HG03108 (cell line): Measurements from ENCODE around the gene TNMD.

Experiments used
- ATAC-seq: cut with Tn5 transposase; IDR thresholded peaks from one replicate; pipeline ENCODE4 v1.9.1; 2021; ENCODE audit warnings: moderate library complexity; ENCODE audit not compliant: unreplicated experiment

TNMD gene

DNA sequence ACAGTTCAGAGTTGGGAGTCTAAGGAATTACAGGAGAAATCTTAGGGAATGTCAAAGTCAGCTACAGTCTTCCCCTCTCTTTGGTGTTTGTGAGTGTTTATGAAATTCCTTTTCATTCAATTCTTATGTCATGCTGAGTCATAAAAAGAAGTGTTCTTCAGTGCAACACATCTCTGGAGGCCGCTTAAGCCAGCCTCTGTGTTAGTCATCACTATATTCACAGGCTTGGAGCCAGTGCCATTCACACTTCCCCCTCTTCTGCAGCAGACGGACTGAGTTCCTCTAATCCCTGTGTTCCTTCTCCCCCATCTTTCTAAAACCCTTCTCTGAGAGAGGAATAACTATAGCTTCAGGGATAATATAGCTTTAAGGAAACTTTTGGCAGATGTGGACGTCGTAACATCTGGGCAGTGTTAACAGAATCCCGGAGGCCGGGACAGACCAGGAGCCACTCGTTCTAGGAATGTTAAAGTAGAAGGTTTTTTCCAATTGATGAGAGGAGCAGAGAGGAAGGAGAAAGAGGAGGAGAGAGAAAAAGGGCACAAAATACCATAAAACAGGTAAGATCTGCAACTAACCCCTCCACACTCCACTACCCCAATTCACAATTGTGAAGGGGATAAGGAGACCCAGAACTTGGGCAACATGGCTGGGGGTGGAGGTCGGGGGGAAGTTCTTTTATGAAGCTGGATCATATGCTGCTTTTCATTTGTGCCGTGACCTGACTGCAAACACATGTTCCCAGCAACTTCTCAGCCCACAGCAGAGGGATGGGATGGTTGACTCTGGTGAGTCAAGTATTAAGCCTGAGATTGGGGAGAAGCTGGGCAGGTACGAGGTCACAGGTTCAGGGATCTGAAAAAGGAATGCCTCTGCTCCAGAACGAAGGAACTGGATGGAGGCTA, 59.5 kb downstream of the TNMD start, which contains the start of gene SRPX2:
Gene SRPX2, plus strand, starts transcription at position 244 of the 905 bp plus-strand sequence. CDS start 2,124 bp downstream, outside the sequence.
- no peak for ATAC-seq

DNA sequence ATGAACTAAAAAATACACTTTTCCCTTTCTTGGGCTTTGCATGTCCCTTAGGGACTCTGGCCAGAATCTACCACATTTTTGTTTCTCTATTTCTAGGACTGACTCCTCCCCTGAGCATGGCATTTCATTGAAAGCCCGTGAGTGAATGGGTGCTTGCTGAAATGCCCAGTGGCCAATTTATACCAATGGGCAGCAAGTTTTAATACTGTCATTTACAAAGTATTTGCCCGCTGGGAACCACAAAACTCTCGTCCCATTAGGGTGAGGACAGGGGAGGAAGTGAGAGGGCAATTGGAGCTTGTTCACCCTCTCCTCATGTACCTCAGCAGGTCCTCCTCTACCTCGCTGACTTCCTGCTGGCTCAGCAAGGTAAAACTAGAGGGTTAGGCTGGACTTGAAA, 60.4 kb downstream of the TNMD start:
- ATAC-seq: no peak

DNA sequence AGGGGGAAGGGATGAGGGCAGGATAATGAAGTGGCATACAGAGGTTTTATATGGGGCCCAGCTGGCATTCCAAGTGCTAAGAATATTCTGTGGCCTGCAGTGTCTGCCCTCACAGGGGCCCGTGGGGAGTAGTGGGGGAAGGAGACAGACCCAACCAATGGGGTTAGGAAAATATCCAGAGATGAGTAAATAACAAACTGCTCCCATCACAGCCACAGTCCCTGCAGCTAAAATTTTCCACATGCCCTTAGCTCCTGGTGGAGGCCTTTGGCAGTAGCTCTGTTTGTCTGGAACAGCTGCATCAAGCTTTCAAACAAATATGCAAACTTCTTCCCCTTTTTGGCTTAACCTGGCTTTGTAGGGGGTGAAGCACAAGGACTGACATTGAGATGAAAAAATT, 62.4 kb downstream of the TNMD start:
- no peak for ATAC-seq

DNA sequence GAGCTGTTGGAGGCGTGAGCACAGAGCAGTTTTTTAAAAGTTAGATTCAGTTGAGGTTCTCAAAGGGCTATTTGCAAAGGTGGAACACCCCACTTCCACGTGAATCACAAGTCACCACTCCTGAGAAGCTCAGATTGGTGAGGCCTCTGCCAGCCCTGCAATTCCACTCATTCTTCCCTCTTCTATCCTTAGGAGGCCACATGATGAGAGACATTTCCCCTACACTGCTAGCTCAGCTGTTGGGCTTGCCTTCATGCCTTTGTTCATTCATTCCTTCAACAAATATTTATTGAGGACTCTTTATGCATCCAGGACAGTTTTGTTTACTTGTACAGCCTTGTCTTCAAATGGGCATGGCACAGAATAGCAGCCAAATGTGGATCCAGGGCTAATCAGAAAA, 63.0 kb downstream of the TNMD start:
- no peak for ATAC-seq

DNA sequence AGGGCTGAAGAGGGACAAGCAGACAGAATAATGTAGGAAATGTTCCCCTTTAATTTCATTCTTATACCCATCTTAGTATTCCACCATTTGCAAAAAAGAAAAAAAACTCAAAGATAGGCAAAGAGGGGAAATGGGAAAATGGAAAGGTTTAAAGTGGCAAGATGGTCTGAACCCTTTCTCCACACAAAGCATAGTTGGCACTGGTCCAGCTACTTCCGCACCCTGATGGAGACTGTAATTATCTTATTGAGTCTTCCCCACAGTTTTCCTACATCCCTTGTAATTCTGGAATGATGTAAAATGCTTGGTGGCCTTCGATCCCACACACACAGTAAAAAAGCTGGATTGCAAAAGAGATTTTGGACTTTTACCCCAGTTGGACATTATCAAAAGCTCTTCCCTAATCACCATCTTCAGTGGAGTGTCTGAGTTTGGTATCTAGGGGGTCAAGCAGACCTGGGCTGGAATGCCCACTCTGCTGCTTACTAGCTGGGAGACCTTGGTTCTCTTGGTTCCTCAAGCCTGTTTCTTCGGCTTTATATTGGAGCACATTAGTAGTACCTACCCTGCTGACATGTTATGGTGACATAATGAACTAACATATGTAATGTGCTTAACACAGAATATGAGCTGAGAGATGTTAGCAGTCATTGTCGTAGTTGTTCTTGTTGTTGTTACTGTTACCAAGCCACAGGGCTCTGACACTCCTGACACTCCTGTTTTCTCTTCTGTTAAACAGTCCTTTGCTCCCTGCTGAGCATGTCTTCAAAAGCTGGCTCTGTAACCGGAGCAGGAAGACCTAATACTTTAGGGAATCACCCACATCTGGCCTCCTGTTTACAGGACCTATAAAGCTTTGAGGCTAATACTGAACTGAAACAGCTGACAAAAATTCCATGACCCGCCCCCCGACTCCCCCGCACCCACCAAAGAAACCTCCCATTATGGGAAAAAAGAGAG, 64.0 kb downstream of the TNMD start:
- no peak for ATAC-seq
